ENCODE measurements around the gene ATP11A.

The ATP11A gene

DNA sequence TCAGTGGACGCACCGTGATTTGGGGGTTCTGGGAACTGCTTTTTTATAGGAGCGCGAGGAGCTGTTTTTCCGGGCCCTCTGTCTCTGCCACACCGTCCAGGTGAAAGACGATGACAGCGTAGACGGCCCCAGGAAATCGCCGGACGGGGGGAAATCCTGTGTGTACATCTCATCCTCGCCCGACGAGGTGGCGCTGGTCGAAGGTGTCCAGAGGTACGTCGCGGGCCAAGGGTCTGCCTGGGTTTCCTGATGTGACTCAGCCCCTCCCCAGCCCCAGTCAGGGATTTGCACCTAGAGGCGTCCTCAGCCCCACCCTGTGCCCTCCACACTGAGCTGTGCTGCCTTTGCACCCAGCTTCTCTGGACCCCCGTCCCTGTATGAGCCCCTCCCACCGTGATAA, 143.0 kb downstream of the ATP11A start:
- no peak for DNase-seq (ENCODE audit: insufficient read length, low spot score)
- no peak for FAIRE-seq
- no peak for TF ChIP-seq CTCF (IDR thresholded peaks at IDR 0.05; ENCODE audit: insufficient read depth, missing control alignments)

GRCh38 chr13:112833551-112834257, 143.9 kb downstream of the ATP11A start:
- no peak for FAIRE-seq

DNA sequence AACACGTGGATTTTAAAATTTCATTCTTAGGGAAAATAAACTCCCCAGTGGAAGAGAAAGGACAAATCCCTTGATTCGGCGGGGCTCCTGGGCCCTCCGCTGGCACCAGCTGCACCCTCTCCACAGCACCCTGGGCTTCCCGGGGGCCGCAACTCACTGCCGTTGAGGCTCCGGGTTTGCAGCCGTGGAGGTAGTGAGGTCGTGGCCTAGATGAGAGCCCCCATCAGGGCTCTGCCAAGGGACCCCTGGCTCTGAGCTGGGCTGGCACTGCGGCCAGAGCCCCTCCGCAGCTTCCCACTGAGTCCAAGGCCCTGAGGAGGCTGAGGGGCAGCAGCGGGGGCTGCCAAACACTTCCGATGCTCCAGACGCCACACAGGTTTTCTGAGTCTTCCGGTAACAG, 145.5 kb downstream of the ATP11A start:
- no peak for TF ChIP-seq CTCF (IDR thresholded peaks at IDR 0.05; ENCODE audit: insufficient read depth, missing control alignments)
- no peak for DNase-seq (ENCODE audit: insufficient read length, low spot score)
- FAIRE-seq = no peak

More at GRCh38 chr13:112833551-112834257, 143.9 kb downstream of the ATP11A start:
- no peak for TF ChIP-seq CTCF (IDR thresholded peaks at IDR 0.05; ENCODE audit: insufficient read depth, missing control alignments)
- DNase-seq (ENCODE audit: insufficient read length, low spot score) = no peak

DNA sequence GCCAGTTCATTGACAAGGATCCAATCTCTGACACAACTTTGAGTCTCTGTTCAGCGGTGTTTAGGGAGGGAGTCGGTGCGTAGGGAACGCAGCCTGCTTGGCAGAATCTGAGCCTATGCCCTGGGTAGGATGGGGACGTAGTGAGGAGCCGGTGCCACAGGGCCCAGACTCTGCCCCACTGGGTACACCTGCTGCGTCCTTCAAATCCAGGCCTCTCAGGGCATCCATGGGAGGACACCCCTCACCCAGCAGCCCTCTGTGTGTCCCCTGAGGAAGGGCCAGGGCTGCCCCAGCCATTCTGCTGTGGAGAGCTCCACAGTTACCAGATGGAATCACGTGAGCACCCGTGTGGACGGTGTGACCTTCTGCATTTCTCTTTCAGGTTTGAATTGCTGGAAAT, 146.0 kb downstream of the ATP11A start:
- DNase-seq (ENCODE audit: insufficient read length, low spot score) (no peak), FAIRE-seq (no peak)
- TF ChIP-seq CTCF (IDR thresholded peaks at IDR 0.05; ENCODE audit: insufficient read depth, missing control alignments) = no peak

DNA sequence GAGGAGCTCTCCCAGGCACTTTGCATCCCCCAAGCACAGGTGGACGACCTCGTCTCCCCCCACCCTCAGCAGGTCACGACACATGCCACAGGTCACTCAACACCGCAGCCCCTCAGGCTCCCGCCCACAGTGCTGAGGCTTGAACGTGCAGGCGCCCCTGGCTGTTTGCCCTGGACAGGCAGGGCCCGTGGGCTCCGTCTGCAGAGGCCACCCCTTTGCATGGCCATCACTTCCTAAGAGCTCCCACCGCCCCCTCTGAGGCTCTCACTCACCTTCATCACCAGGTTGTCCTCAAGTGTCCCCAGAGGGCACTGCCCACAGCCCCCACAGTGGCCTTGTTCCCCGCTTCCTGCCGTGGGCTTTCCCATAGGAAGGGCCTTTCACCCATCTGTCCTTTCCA, 147.1 kb downstream of the ATP11A start:
- TF ChIP-seq CTCF (IDR thresholded peaks at IDR 0.05; ENCODE audit: insufficient read depth, missing control alignments) = no peak
- FAIRE-seq (no peak), DNase-seq (ENCODE audit: insufficient read length, low spot score) (no peak)

- TF ChIP-seq CTCF (IDR thresholded peaks at IDR 0.05; ENCODE audit: insufficient read depth, missing control alignments) = no peak
- FAIRE-seq (no peak), DNase-seq (ENCODE audit: insufficient read length, low spot score) (no peak)
These were observed 147.7 kb downstream of the ATP11A start for GRCh38 chr13:112837371-112838037.
